Panc1 (cell line): Measurements from ENCODE around the gene PLK5. TPM values are rescaled to one million over a fixed set of nuclear protein-coding genes. Genes with fewer than 3 reads are reported as not detected.

ENCODE experiments used
- ATAC-seq: fragments of 200-7000 bp; cut with Tn5 transposase; 2 replicates; pipeline ENCODE4 v1.9.1; 2020; ENCODE audit warnings: mild to moderate bottlenecking, moderate library complexity
- BruUV-seq: library from RNA; stranded (reverse); fragments of 400-500 nt; replicated peaks from 2 replicates; lab custom pipeline; 2021; lab: Mats Ljungman, UMichigan
- CTCF ChIA-PET: fragments of 300-600 bp; sonication (Branson Sonifier 250); formaldehyde crosslinking; loops from one replicate; lab custom pipeline; 2022; ENCODE audit warnings: antibody characterized with exemption; lab: Charles Lee
- POLR2A ChIA-PET: fragments of 300-600 bp; sonication (Branson Sonifier 250); formaldehyde crosslinking; loops from one replicate; lab custom pipeline; 2022; ENCODE audit warnings: antibody characterized with exemption; lab: Charles Lee
- DNase-seq: peaks from one replicate; pipeline ENCODE4 v3.0.0-alpha.2; 2010; ENCODE audit warnings: low read depth, low spot score
- H3K27ac ChIP-seq: 2 replicates; pipeline ENCODE4 v1.5.1; 2011; ENCODE audit warnings: mild to moderate bottlenecking, low read length, inconsistent platforms
- H3K27me3 ChIP-seq: fragments of 200-500 bp; sonication (Bioruptor generic); 2 replicates; pipeline ENCODE4 v1.6.0; 2014; ENCODE audit warnings: low read length, inconsistent platforms; ENCODE audit not compliant: control insufficient read depth, insufficient read depth
- H3K36me3 ChIP-seq: fragments of 200-500 bp; sonication (Bioruptor generic); 2 replicates; pipeline ENCODE4 v1.5.1; 2014; ENCODE audit warnings: inconsistent platforms, mild to moderate bottlenecking, low read length, moderate library complexity; ENCODE audit not compliant: control insufficient read depth, insufficient read depth
- H3K4me1 ChIP-seq: 2 replicates; pipeline ENCODE4 v1.5.1; 2011; ENCODE audit warnings: inconsistent platforms, mild to moderate bottlenecking, low read length, moderate library complexity; ENCODE audit not compliant: control insufficient read depth, insufficient read depth
- H3K4me3 ChIP-seq, 2 experiments: 2 replicates each; pipeline ENCODE4 v1.5.1; 2011 to 2012; ENCODE audit warnings: low read depth in 2 of 2, low read length in 2 of 2, mild to moderate bottlenecking in 2 of 2, inconsistent platforms in 1 of 2, moderate library complexity in 1 of 2
- H3K9me3 ChIP-seq: fragments of 200-500 bp; sonication (Bioruptor generic); 2 replicates; pipeline ENCODE4 v1.5.1; 2014; ENCODE audit warnings: low read depth, mild to moderate bottlenecking, inconsistent platforms, low read length, moderate library complexity; ENCODE audit not compliant: control insufficient read depth, insufficient read depth
- POLR2AphosphoS5 ChIP-seq: IDR thresholded peaks from 2 replicates; pipeline ENCODE4 v1.6.1; 2012; ENCODE audit warnings: mild to moderate bottlenecking, low read depth, low read length, moderate library complexity
- SIN3A ChIP-seq: IDR thresholded peaks from 2 replicates; pipeline ENCODE4 v1.6.1; 2012; ENCODE audit warnings: low read depth, mild to moderate bottlenecking, low read length, moderate library complexity, borderline replicate concordance; ENCODE audit not compliant: insufficient read depth
- TCF7L2 ChIP-seq: IDR thresholded peaks from 2 replicates; pipeline ENCODE4 v1.6.1; 2011; ENCODE audit warnings: mild to moderate bottlenecking, low read depth, low read length, inconsistent platforms
- in situ Hi-C: cut with HindIII; loops from 2 replicates; pipeline ENCODE4 v1.10.0; 2016; ENCODE audit warnings: low sequenced_read_pairs, low pct_unique_long_range_greater_than_20kb
- intact Hi-C: fragments of 100-400 bp; cut with micrococcal nuclease; formaldehyde crosslinking; loops from one replicate; pipeline ENCODE4 v1.10.0; 2022; ENCODE audit not compliant: unreplicated experiment
- total RNA-seq: library from RNA; stranded (reverse); gene quantifications from one replicate; pipeline ENCODE4 v1.2.1, GENCODE V29; 2021; ENCODE audit not compliant: unreplicated experiment
- TF ChIP-seq, protein P1 (sequence below), 2 experiments: IDR thresholded peaks; 2 replicates each; pipeline ENCODE4 v1.6.1; 2011 to 2012; ENCODE audit warnings: low read depth in 2 of 2, control low read depth in 1 of 2, low read length in 1 of 2, mild to moderate bottlenecking in 1 of 2, moderate library complexity in 1 of 2; ENCODE audit not compliant: insufficient read depth in 1 of 2
- TF ChIP-seq, protein P2 (sequence below): fragments of 450-650 bp; IDR thresholded peaks from 2 replicates; pipeline ENCODE4 v1.5.1; 2017; ENCODE audit warnings: mild to moderate bottlenecking

The PLK5 gene
- total RNA-seq, 1 experiment from 2014 or later, result not detected

DNA sequence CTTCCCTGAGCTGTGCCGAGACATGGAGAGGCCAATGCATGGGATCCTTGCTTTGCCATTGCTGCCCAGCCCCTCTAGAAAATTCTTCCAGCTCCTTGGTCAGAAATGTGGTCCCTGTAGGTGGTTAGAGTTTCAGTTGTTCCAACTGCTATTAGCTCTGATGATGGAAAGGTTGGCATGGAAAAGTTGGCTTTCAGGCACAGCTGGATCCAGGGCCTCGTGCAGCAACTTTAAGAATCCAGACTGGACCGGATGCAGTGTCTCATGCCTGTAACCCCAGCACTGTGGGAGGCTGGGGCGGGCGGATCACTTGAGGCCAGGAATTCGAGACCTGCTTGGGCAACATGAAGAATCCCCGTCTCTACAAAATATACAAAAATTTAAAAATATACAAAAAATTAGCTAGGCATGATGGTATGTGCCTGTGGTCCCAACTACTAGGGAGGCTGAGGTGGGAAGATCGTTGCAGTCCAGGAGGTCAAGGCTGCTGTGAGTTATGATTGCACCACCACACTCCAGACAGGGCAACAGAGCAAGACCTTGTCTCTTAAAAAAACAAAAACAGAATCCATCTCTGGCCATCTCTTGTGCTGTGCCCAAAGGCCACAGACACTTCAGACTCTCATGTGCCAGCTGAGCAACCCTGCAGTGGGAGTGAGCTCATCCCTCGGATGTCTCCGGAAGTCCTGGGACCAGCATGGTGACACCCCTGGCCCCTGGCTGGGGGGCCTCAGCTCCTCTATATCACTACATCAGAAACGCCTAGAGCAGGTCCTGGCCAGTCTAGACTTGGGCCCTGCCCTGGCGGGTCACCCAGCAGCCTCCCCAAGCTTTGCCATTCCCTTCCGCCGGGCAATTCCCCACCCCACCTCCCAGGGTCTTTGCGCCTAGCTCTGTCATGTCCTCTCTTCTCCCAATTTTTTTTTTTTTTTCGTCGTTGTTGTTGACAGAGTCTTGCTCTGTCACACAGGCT, 27.5 kb downstream of the PLK5 start:
- Histone ChIP-seq H3K4me3 (no peak overlapping the region), H3K4me1 (no peaks in the 10 kb centered on the region), H3K27ac (no peak overlapping the region), H3K27me3 (no peaks in the 10 kb centered on the region), H3K36me3 (no peaks in the 10 kb centered on the region), H3K9me3 (no peaks in the 10 kb centered on the region)
- ChIA-PET POLR2A (interaction anchor here (0.6 kb wide), 1 partner anchor 37 kb away, joined by 3 read pairs; no protein-coding TSS in a partner anchor), CTCF (no interaction called here)
- in situ Hi-C loops (no loop called here), intact Hi-C loops (no loop called here)
- no peak for DNase-seq
- no TSS peak for BruUV-seq
- TF ChIP-seq TCF7L2 (no peak), POLR2AphosphoS5 (no peak), SIN3A (no peak)
- TF ChIP-seq, protein P1, sequence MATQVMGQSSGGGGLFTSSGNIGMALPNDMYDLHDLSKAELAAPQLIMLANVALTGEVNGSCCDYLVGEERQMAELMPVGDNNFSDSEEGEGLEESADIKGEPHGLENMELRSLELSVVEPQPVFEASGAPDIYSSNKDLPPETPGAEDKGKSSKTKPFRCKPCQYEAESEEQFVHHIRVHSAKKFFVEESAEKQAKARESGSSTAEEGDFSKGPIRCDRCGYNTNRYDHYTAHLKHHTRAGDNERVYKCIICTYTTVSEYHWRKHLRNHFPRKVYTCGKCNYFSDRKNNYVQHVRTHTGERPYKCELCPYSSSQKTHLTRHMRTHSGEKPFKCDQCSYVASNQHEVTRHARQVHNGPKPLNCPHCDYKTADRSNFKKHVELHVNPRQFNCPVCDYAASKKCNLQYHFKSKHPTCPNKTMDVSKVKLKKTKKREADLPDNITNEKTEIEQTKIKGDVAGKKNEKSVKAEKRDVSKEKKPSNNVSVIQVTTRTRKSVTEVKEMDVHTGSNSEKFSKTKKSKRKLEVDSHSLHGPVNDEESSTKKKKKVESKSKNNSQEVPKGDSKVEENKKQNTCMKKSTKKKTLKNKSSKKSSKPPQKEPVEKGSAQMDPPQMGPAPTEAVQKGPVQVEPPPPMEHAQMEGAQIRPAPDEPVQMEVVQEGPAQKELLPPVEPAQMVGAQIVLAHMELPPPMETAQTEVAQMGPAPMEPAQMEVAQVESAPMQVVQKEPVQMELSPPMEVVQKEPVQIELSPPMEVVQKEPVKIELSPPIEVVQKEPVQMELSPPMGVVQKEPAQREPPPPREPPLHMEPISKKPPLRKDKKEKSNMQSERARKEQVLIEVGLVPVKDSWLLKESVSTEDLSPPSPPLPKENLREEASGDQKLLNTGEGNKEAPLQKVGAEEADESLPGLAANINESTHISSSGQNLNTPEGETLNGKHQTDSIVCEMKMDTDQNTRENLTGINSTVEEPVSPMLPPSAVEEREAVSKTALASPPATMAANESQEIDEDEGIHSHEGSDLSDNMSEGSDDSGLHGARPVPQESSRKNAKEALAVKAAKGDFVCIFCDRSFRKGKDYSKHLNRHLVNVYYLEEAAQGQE (IDR thresholded peaks at IDR 0.05; ENCODE audit: insufficient read depth in 1 of 2, low read depth in 2 of 2, low read length in 1 of 2), result no peak
- TF ChIP-seq, protein P2, sequence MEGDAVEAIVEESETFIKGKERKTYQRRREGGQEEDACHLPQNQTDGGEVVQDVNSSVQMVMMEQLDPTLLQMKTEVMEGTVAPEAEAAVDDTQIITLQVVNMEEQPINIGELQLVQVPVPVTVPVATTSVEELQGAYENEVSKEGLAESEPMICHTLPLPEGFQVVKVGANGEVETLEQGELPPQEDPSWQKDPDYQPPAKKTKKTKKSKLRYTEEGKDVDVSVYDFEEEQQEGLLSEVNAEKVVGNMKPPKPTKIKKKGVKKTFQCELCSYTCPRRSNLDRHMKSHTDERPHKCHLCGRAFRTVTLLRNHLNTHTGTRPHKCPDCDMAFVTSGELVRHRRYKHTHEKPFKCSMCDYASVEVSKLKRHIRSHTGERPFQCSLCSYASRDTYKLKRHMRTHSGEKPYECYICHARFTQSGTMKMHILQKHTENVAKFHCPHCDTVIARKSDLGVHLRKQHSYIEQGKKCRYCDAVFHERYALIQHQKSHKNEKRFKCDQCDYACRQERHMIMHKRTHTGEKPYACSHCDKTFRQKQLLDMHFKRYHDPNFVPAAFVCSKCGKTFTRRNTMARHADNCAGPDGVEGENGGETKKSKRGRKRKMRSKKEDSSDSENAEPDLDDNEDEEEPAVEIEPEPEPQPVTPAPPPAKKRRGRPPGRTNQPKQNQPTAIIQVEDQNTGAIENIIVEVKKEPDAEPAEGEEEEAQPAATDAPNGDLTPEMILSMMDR, result no peak
- ATAC-seq, result no peak

DNA sequence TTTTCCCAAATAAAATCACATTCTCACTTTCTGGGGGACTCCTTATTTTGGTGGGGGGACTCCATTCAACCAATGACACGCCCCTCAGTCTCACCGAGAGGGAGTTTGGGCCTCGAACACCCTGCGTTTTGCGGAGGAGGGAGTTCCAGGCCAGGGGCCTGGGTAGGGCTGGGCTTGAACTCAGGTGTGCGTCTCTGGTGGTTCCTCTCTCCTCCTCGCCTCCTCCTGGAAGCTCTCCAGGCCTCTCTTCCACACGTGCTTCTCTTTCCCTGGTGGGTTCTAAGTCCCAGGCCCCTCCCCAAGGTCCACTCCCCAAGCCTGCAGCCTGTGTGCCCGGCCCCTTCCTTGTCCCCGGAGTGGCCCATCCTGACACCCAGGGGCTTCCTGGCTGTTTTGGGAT, 29.5 kb downstream of the PLK5 start:
- POLR2A ChIA-PET, result no interaction called here
- no TSS peak for BruUV-seq
- no peaks in the 10 kb centered on the region for H3K27me3 ChIP-seq
- H3K36me3 ChIP-seq, result no peaks in the 10 kb centered on the region
- CTCF ChIA-PET, result no interaction called here
- no peaks in the 10 kb centered on the region for H3K9me3 ChIP-seq
- no peak overlapping the region for H3K27ac ChIP-seq
- DNase-seq, result no peak
- no peaks in the 10 kb centered on the region for H3K4me1 ChIP-seq
- in situ Hi-C loops, result no loop called here
- ATAC-seq, result no peak
- no peak for TF ChIP-seq SIN3A
- TF ChIP-seq, protein P1 (IDR thresholded peaks at IDR 0.05; ENCODE audit: insufficient read depth in 1 of 2, low read depth in 2 of 2, low read length in 1 of 2), result no peak
- no peak for TF ChIP-seq TCF7L2
- TF ChIP-seq, protein P2, result no peak
- no peak for TF ChIP-seq POLR2AphosphoS5
- no peak overlapping the region for H3K4me3 ChIP-seq
- intact Hi-C loops, result no loop called here
